ENCODE results near the gene NACAD.

NACAD gene

DNA sequence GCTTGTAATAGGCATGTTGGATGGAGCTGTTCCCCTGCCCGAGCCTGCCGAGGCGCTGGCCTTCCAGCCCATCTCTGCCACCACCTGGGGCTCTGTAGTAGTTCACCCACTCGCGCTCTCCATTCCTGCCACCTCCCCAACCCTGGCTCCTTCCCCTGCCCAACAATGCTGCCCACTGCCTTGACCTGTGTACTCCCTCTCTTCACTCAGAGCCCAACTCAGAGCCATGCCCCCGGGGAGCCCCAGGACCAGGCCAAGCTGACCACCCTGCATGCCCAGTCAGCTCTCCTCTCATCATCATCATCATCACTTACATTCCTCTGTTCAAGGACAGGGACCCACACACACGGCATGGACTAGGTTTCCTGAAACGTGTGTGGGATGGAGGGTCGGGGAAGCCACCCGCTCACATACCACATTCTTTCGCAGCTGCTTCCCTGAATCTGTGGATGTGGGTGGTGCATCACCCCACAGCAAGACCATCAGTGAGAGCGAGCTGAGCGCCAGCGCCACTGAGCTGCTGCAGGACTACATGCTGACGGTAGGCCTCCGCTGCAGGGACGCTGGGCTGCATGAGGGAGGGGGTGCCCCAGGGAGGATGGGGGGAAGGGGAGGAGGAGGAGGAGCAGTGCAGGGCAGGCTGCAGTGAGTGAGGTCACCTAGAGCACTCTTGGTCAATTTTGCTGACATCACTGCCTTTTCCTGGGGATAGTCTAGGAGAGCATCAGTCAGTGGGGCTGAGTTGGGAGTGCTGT lies 15.6 kb downstream of the NACAD start:
- no peak for DNase-seq

DNA sequence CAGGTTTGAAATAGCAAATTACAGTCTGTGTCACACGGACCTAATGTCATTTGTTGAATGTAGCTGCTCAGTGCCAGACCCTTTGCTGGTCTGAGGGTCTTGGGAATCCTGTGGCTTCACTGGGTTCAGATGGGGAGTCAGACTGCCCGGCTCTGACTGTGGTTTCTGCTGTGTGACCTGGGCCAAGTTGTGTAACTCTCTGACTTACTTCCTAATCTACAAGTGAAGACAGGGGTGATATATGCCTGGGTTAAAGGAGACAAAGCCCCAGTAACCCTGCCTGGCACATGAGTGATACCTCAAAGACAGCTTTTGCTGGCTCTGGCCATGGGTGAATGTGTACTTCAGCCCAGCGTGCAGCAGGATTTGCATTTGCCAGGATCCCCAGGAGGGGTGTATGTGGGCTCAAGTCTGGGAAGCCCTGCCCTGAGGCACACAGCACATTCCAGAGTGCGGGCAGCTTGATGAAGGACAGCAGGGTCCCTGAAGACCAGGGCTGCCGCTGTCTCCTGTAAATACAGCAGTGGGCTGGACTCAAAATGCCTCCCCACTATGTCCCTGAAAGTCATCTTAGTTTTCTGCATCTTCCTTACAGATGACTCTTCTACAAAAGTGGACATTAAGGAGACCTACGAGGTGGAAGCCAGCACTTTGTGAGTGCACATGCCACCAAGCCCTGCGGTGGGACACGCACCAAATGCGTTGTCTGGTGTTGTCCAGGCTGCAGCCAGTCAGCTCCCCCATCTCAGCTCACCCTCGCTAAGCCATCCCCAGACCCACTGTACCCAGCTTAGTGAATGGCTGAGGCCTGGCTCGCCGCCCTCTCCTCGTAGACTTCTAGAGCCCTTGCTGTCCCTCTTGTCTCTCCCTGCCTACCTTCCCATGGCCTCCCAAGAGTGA lies 16.4 kb downstream of the NACAD start:
- DNase-seq = no peak

DNA sequence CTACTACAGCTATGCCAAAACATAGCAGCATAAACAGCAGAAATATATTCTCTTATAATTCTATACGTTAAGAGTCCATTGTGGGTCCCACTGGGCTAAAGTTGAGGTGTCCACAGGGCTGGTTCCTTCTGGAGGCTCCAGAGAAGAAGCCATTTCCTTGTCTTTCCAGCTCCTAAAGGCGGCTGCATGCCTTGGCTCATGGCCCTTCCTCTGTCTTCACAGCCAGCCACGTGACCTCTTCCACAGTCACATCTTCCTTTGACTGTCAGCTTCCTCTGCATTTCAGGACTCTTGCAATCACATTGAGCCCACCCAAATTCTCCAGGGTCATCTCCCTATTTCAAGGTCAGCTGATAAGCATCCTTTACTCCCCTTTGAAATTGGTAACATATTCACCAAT lies 17.2 kb downstream of the NACAD start:
- DNase-seq = no peak

DNA sequence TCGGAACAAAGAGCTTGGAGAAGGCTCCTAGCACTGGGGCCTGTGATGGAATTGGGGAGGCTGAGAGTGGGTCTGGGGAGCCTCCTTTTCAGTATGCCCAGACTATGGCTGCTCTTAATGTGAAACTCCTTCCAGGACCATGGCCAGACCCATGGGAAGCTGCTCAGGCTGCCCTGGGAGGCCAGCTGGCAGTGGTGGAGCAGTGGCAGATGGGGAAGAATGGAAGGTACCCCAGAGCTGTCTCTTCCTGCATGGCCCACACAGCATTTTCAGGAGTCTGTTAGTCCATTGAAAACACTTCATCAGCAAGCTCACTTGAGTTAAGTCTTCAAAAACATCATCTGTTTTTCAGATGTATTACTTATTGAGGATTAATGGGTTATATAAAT lies 18.5 kb downstream of the NACAD start:
- DNase-seq = no peak

DNA sequence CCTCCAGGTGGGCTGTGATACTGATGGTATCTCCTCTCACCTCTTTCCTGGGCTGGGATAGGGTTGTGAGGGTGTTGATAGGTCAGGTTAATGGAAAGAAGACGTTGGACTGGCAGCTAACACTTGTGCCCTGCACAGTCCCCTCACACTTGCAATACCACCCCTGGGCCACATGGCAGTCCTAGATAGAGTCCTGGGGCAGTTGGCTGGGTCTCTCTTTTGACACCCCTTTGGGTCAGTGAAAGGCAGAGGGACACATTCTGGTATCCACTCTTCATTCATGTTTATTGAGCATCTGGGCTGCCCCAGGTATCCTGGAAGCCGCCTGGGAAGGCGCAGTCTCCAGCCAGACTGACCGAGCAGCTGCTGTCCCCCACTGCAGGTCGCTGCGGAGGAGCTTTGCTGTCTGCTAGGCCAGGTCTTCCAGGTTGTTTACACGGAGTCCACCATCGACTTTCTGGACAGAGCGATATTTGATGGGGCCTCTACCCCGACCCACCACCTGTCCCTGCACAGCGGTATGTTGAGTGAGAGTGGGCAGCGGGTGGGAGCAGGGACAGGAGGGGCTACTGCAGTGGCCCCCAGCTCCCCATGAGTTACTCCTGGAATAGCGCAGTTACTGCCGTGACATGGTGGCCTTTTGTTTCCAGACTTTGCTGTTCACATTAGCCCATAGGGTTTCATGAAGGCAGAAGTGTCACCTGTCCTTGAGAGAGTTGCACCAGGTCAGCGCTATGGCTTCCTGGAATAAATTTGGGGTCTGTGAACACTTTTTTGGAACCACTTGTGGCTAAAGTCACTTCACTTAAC lies 19.1 kb downstream of the NACAD start:
- no peak for DNase-seq

DNA sequence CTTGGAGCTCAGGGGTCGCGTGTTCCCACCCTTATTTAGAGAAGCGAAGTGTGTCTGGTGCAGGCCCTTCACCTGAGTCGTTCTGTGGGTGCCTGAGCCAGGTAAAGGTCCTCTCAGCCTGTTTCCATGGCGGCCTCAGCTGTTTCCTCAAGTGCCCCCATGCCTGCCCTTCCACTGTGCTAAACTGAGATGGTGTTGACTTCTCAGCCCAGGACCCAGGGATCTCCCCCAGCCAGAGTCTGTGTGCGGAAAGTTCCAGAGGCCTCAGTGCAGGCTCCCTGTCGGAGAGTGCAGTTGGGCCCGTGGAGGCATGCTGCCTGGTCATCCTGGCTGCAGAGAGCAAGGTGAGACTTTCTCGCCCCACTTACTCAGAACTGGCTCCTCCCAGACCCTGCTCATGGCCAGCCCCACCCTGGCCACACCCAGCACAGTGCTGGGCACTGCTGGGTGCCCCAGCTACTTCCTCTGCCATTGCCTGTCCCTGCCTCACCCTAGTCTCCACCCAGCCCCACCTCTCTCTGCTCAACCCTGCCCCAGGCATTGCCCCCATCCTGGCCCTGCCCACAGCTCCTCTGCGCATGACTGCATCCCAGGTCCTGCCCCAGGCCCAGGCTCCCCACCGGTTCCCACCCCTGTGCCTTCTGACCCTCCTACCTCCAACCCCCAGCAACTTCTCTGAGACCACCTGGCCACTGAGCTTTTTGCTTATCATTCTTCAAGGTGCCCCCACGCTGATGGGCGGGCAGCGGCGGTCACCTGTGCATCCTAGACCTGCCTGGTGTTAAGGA lies 20.3 kb downstream of the NACAD start:
- DNase-seq = no peak

DNA sequence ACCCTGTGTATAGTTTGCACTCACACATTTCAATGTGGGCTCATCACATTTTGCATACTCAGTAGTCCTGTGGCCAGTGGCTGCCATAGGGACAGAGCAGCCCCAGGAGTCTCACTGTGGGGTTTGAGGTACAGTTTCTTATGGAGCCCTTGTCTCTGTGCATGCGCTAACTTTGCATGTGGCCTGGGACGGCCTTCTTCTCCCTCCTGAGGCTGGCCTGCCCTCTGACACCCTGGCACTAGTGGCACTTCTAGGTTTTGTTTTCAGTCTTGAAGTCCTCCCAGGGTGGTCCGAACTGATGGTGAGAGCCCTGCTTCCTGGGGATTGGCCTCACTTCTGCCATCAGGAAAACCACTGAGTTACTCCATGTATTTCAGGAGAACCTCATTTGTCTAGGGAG lies 21.2 kb downstream of the NACAD start:
- no peak for DNase-seq

DNA sequence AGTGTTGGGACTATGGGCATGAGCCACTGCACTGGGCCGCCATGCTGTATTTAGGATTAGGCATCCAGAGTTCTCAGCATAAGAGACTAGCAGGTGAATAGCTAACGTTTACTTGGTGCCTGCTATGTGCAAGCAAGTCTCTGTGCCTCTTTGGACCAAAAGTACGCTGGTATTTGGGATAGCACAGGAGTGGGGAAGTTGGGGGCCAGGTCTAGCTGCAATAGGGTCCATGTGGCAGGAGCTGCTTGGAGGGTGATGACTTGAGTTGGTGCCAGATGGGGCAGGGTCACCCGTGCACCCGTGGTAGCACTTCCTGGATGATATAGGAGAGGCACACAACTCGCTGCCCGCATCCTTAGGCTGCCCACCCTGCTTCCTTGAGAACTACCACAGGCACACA lies 22.4 kb downstream of the NACAD start:
- no peak for DNase-seq

DNA sequence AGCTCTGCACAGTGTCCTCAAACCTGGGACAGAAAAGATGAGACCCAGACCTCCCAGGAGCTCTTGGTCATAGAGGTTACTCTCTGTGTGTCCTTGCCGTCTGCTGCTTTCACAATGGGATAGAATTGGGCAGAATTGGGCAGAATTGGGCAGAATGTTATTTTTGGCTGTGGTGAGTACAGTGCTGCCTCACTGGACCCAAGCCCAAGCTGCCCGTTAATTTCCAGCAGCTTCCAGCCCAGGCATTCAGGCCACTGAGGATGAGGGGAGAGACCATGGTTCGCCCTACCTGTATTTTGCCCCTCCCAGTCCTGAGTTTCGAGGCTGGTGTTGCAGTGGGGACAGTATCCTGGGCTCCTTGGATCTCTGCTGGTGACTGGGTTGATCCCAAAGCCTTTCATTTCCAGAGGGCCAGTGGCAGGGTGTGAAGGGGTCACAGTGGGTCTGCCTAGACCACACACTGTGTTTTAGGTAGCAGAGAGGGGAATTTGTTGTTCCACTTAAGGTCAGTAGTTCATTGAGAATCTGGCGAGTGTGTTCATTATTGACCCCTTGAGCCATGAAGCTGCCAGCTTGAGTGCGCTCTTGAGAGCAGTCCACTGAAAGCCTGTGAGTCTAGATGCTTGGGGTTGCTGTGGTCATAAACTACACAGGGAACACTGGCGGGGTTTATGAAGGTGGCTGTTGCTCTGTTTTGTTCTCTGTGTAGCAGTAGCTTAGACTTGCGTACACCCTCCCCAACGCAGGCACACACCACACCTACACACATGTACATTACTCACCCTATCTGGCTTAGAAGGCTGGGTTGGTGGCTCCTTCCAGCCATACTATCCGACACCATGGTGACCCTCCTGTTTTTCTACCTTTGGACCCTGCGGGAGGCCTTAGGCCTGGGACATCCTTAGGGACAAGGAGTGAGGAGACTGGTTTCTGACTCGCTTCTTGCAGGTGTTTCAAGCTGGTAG lies 23.5 kb downstream of the NACAD start:
- no peak for DNase-seq

DNA sequence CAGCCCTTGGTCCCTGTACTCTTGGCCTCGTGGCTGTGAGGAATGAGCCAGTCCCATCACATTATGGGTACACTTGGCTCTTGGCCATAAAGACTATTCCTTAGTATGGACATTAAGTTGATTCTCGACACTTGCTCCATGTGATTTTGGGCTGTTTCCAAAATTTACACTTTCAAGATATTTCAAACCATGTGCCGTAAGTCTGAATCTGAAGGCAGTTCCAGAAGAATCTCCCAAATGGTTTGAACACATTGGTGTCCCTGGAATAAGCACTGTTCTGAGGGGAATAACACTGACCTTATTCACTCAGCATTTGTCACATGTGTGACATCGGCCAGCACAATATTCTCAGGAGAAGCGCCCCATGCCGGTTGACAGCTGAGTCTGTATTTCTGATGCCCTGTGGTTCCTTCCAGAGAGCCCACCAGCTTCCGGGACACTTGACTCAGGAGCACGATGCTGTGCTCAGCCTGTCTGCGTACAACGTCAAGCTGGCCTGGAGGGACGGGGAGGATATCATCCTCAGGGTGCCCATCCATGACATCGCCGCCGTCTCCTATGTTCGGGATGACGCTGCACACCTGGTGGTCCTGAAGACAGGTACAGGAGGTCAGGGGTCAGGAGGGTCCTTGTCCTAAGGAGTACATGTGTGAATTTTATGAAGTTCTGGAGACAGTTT lies 24.6 kb downstream of the NACAD start:
- DNase-seq = no peak

DNA sequence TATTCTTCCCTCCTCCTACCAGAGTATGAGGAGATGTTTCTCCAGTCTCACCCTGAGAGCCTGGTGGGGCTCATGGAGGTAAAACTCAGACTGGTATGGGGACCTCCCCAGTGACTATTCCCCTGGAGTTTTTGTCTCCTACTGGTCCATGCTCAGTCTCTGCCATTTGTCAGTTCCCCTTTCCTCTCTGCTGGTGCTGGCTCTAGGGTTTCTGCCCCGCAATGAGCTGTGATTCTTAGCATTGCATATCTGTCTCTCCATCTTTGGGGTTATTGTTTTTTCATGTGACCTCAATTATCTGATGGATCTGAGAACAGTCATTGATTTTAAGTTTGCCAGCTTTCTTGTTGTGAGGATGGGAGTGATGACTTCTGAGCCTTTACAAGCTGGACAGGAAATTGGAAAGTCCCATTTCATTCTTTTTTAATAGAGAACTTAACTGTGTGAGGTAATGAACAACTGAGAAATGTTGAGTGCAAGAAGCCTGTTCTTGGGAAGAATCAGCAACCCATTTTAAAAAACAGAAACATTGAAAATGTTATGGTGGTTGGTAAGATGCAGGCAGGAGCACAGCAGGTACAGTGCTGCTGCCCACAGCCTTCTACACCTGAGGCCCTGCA lies 26.9 kb downstream of the NACAD start:
- no peak for DNase-seq

DNA sequence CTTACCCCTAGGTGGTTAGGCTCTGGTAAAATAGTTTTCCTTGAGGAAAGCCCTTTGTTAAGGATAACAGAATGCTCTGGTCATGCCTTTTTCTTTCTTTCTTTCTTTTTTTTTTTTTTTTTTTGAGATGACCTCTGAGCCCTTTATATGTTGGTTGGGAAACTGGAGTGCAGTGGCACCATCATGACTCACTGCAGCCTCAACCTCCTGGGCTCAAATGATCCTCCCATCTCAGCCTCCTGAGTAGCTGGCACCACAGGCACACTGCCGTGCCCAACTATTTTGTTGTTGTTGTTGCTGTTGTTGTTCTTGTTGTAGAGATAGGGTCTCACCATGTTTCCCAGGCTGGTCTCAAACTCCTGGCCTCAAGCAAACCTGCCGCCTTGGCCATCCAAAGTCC lies 27.4 kb downstream of the NACAD start:
- no peak for DNase-seq

DNA sequence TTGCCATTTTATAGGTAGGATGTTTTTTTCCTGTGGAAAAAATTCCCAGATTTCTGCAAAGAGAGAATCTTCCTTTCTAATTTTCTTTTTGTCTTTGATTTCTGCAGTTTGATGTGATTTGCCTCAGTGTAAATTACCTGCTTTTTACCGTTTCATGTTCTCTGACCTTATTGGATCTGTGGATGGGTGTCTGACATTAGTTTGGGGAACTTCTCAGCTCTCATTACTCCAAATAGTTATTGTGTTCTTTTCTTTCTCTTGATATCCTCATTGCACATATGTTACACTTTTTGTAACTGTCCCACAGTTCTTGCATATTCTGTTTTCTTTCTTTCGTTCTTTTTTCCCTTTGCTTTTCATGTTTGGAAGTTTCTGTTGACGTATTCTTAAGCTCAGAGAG lies 28.5 kb downstream of the NACAD start:
- no peak for DNase-seq

DNA sequence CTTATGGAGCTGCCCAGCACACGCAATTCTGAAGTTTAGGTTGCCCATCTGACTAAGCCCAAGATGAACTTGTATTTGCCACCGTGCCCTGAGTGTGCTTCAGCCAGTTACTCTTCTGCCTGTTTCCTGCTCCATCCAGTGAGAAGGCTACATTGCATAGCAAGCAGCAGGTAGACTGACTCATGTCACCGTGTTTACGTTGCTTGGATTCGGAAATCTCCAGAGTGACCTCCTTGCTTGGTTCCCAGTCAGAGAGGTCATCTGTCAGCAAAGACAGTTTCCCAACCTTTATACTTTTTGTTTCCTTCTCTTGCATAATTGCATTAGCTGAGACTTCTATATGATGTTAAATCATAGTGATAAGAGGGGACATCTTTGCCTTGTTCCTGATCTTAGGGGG lies 30.9 kb downstream of the NACAD start:
- DNase-seq = no peak

DNA sequence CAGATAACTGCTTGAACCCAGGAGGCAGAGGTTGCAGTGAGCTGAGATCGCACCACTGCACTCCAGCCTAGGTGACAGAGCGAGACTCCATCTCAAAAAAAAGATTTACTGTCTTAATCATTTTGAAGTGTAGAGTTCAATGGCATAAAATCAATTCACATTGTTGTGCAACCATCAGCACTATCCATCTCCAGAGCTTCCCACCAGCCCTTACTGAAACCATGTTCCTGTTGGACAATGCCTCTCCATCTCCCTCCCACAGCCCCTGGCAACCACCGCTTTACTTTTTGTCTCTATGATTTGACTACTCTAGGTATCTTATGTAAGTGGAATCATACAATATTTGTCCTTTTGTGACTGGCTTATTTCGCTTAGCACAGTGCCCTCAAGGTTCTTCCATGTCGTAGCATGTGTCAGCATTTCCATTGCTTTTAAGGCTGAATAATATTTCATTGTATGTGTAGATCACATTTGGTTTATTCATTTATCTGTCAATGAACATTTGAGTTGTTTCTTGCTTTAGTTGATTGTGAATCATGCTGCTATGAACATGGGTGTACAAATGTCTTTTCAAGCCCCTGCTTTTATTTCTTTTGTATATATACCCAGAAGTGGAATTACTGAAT lies 33.1 kb downstream of the NACAD start:
- DNase-seq = no peak

DNA sequence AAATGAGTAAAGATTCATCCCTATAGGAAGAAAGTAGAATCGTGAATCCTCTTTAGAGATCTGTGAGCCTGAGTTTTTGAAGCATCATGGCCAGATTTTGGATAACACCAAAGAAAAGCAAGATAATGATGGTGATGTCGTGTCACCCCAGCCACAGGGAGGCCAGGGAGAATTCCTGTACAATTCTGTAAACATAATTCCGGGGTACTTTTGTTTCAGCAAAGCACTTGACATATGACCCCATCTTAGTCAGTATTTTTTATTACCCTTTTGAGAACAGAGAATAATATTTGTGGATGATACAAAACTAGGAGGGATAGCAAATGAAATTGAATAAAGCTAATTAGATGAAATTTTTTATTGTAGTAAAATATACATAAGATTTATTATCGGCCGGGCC lies 33.8 kb downstream of the NACAD start:
- no peak for DNase-seq

DNA sequence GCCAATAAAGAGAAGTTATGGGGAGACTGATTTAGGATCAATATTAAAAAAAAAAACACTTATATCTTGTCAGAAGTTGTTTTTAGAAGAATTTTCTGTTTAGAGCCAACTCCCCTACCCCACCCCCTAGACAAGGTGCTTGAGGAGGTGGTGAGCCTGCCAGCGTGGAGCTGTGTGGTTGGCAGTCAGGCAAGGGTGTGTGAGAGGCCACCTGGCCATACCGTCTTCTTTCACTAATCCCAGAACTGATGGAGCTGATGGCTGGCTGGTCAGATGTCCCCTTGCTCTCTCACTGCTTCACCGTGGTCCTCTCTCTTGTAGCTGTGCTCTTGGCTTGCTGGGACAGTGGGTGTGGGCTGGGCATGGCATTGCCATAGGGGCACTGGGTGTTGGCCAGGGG lies 34.3 kb downstream of the NACAD start:
- no peak for DNase-seq

DNA sequence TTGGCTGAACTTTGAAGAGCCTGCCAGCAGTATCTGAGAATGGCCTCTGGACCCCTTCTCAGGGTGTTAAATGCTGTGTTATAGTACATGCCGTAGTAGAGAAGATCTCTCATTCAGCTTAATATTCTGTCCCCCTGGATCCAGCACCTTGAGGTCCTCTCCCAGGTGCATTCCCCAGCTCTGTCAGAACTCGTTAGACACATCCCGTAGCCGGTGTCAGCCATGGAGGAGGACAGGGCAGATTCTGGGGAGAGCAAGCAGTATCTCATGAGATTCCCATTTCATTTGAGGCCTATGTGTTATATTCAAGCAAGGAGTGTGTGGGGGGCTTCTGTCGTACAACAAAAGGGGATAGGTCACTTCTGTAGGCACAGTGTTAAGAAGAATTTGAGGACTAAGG lies 34.8 kb downstream of the NACAD start:
- no peak for DNase-seq

DNA sequence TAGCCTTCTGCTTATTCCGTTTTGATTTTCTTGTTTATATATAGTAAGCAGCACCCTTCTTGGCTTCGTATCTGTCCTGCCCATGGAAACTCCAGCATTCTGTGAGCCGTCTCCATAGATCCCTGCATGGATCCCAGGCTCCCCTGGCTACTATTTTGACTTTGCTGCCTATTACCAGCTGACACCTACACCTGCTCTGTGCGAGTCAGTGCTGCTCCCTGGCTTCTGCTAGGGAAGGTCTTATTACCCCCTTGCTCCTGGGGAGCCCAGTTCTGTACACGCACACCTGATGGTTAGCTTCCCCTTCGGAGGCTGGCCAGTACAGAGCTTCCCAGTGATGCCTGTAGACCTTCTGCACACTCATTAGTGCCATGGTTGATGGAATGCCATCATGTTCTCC lies 35.4 kb downstream of the NACAD start:
- no peak for DNase-seq

DNA sequence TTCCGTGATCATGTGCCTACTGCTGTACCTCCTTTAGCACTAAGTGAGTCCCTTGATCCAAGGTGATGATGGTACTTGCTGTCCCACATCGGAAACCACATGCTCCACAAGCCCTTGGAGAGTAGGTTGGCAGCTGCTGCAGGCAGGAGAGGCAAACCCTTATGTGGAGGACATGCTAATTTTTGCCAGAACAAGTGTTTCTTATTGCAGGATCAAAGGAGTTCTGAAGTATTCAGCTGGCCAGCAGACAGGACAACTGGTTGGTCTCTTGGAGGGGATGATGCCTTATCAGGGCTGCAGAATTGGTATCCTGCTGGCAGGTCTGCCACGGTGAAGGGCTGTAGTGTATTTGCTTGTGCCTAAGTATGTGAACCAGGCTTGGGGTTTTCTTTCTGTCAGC lies 36.8 kb downstream of the NACAD start:
- DNase-seq = no peak

All from NCI-H226 (cell line).